ENCODE data around the gene ADARB2. TPM values are rescaled to one million over a fixed set of nuclear protein-coding genes. Genes with fewer than 3 reads are reported as not detected.
"Not testable (repeated sequence)": the region's sequence is repeated elsewhere in the genome, so short reads cannot be mapped to it uniquely, and the experiment has no call there.

The ADARB2 gene
- polyA plus RNA-seq, 4 donors = 0.40 to 1.5 (median 0.91) TPM

DNA sequence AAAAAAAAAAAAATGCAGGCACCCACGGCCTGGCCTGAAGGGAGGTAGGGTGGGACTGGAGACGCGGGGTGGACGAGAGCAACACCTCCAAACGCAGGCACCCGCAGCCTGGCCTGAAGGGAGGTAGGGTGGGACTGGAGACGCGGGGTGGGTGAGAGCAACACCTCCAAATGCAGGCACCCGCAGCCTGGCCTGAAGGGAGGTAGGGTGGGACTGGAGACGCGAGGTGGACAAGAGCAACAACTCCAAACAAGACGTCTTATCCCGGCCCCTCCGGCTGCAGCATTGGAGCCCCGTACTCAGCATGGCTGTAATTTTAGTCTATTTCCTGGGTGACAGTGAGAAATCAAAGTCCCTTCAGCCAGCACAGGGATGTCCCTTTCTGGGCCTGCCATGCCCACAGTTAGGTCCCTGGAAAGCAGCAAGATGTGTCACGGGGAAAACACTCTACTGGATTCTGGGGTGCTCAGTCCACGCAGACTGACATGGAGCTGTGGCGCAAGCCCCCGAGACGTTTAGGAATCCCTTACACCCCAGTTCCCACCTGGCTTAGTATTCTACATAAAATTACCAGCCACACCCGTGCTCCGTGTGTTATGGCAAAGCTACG, 561.3 kb downstream of the ADARB2 start:
- no peak for DNase-seq (ENCODE audit: low read depth in 4 of 4, low spot score in 3 of 4)

DNA sequence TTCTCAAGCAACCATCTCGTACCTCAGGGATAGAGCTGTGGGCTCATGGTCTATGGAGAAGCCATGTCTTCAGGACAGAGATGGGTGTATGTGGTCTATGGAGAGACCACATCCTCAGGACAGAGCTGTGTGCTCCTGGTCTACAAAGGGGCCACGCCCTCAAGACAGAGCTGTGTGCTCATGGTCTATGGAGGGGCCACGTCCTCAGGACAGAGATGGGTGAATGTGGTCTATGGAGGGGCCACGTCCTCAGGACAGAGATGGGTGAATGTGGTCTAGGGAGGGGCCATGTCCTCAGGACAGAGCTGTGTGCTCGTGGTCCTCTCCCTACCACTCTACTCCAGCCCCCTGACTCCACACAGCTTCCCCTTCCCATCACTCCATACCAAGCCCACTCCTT, 563.3 kb downstream of the ADARB2 start:
- DNase-seq (ENCODE audit: low read depth in 4 of 4, low spot score in 3 of 4) = no peak

DNA sequence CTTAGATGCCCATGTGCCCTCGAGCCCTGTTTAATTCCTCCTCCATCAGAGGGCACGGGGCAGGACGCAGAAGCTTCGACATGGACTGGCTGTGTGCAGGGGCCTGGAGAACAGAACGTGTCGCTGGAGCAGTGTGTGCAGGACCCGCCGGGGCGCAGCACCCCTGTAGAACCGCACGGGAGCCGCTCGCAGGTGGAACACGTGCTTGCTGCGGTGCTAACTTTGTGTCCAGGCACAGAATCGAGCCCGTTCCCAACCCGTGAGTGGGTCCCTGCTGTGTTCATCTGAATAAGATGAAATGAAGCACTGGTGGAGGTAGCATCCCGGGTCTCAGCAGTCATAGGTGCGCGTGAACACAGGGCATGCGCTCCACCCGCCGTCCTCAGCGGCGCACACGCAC, 564.2 kb downstream of the ADARB2 start:
- no peak for DNase-seq (ENCODE audit: low read depth in 4 of 4, low spot score in 3 of 4)

DNA sequence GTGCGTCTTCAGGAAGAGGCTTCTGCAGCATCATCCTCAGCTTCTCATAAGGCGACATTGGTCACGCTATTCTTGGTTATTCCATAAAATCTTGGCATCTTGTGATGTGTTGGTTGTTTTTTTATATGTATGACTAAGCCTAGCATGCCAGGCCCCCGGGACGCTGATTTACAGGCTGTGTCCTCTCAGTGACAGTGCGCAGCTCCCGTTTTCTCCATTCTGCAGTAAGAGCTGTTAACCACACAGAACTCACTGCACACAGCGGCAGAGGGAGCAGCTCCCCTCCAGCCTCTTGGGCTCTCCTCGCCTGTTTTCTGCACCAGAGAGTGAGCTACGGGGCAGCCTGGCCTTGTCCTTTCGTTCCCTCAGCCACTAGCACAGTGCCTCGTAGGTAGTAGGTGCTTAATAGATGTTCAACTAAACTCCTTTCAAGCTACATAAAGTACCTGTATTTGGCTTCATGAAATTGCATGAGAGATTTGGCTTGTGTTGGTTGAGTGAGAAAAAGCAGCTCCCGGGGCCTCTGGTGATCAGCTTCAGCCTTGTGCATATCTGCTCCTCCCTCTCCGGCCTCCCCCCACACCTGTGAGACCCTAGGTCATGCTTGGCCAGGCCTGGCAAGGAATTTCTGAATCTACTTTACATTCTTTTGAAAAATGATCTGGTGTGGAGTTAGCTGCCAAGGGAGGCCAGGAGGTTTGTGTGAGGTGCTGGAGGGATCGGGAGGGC, 564.9 kb downstream of the ADARB2 start:
- no peak for DNase-seq (ENCODE audit: low read depth in 4 of 4, low spot score in 3 of 4)

DNA sequence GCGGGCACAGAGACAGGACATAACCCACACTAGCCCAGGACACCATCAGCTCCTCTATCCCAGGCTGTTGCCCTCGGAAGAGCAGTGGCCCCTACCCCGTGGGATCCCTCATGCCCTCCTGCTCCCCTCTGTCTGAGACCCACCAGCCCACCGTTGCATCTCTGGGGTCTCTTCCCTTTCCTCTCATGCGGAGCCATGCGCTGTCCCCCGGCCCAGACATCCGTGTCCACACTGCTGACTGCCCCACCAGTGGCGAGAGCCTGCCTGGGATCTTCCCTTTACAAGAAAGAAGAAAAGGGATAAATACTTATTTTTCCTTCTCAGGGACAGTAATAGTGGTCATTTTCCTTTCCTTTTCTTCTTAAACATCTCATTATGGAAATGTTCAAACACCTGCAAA, 565.7 kb downstream of the ADARB2 start:
- no peak for DNase-seq (ENCODE audit: low read depth in 4 of 4, low spot score in 3 of 4)

DNA sequence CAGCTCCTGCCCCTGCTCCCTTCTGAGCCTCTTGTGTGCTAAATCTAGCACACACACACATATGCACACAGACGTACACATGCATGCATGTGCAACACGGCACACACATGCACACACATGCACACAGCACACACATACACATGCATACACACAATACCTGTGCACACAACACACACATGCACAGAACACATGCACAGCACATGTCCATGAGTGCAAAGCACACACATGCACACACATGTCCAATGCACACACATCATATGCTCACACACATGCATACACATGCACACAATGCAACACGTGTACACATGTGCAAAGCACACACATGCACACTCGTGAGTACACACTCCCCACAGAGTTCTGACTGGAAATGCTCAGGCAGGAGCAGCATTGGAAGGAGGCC, 566.1 kb downstream of the ADARB2 start:
- DNase-seq (ENCODE audit: low read depth in 4 of 4, low spot score in 3 of 4) = no peak

DNA sequence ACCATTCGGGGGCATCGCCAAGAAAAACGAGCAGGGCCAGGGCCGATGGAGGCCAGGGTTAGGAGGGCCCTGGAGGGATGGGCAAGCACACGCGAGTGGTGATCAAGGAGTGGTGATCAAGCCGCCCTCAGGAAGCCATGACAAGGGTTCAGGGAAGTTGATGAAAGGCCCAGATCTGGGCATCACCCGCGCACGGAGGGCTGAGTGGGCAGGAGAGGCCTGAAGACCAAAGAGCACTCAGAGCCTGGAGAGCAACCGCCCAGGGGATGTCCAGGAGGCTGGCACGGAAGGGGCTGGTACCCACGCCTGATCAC, 566.5 kb downstream of the ADARB2 start:
- no peak for DNase-seq (ENCODE audit: low read depth in 4 of 4, low spot score in 3 of 4)

DNA sequence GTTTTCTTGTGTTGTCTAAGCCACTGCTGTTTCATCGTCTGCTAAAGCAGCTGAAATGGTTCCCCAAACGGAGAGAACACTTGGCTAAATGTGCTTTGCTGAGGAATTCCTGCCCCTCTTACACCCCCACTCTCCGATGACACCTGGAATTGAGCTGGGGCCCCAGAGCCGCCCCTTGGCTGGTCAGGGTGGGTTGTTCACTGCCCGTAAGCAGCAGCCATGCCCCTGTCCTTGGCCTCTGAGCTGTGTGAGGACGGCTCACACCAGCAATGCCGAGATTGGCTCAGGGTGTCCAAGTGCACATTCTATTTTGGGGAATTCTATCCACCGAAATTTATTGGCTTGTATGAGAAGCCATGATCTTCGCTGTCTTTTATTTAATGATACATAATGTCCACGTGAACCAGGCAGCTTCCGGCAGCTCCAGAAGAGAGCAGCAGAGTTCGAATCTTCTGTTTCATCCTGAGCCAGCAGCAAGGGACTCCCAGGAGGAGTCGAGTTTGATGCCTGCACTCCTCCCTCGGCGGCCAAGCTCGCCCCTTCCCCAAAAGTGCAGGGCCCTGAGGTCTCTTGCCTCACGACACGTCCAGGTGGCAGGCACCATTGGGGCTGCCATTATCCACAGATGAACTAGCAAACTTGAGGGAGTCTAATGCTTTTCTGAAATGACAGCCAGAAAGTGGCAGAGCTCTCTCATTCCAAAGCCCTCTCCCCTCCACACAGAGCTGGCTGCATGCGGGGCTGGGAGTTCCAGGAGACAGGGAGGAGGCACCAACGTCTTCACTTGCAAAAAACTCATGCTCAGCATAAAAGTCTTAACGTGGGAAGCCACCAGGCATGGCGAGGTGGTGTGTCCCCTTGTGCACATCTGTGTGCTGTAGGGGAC, 567.1 kb downstream of the ADARB2 start:
- no peak for DNase-seq (ENCODE audit: low read depth in 4 of 4, low spot score in 3 of 4)

DNA sequence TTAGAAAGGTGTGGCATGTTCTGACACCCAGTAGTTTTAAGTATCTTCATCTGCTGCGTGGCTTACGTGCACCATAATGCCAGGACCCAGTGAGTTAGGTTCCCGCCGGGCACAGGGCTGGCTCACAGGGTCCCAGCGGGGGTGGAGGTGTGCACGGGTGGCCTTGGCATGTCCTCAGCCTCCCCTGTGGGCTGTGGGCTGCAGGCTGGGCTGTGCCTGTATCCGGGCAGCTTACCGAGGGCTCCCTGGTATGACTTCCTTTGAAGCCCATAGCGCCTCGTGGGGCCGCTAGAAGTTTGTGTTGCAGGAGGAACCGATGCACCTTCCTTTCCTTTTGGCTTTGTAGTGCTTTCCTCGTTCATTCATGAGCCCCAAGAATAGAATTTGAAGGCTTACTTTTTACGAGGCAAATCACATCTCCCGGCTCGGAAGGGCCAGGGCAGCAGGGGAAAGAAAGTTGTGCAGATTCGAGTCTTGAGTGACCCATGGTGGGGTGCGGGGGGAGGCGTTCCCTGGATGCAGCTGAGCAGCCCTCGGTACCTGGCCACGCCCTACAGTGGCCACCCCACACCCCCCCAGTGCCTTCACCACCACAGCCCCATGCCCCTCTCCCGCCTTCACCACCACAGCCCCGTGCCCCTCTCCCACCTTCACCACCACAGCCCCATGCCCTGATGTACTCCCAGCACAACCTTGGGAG, 568.0 kb downstream of the ADARB2 start:
- no peak for DNase-seq (ENCODE audit: low read depth in 4 of 4, low spot score in 3 of 4)

DNA sequence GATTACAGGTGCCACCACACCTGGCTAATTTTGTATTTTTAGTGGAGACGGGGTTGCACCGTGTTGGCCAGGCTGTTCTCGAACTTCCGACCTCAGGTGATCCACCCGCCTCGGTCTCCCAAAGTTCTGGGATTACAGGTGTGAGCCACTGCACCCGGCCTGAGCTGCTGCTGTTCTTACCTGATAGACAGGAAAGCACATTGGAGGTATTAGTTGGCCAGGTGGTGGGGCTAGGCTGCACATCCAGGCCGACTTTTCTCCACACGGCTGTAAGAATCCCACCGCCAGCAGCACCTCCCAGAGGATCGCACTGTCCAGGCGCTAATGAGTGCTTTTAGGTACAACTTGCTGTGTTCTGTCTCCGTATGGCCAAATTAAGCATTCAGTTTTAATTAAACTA, 568.6 kb downstream of the ADARB2 start:
- no peak for DNase-seq (ENCODE audit: low read depth in 4 of 4, low spot score in 3 of 4)

DNA sequence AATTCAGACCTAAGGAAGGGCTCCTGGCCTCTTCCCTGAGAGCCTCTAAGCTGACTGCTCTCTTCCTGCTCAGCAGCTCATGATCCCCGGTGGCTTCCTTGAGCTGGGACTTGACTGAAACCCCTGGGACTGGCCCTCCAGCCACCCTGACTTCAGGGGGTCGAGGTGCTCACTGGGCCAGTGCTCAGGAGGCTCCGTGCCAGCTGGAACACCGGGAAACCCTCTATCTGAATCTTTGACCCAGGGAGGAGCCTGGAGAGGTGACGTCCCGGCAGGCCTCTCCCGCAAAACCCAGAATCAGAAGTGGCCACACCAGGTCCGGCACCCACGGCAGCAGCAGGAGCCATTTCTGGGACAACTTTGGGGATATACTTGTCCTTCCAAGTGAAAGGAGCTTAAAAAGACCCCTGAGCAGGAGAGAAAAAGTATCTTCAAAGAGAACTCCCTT, 570.5 kb downstream of the ADARB2 start:
- DNase-seq (ENCODE audit: low read depth in 4 of 4, low spot score in 3 of 4) = no peak

DNA sequence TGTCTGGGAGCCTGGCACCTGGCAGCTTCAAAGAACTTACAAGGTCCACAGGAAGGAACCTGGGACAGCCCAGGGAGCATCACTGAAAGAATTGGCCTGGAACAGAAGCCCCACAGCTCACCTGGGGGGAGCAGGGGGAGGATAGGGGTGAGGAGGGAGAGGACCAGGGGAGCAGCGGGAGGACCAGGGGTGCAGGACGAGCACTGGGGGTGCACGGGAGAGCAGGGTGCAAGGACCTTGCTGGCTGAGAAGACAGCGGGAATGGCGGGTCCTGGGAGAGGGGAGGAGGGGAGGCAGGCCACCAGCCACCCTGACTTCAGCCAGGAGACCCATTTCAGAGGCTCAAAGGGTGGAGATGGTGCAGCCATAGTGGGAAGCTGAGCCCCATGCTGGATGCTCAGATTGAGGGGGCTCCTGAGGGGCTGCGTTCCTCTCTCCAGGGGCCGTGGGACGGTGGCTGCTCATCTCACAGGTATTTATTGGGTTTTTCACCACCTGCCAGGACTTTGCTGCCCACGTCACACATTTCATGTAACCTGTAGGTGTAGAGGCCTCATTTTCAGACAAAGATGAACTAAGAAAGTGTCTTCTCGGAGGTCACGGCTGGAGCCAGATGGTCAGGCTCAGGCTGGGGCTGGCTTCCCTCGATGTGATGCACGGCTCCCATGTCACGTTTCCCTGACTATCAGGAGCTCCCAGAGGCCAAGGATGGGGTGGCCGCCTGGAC, 571.1 kb downstream of the ADARB2 start:
- no peak for DNase-seq (ENCODE audit: low read depth in 4 of 4, low spot score in 3 of 4)

DNA sequence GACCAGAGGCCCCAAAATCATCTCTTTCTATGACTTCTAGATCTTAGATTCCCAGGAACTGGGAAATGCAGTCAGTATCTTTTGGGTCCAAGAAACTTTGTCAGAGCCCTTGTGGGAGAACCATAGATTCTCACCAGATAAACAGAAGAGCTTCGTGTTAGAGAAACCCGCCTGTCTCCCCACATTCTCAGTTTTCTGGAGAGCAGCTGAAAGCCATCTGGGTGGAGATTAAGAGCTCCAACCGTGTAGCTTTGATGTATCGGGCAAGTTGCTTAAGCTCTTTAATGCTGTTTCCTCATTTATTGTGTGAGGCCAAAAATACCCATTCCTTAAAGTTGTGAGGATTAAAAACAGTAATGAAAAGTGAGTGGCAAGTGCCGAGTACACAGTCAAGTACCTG, 573.5 kb downstream of the ADARB2 start:
- no peak for DNase-seq (ENCODE audit: low read depth in 4 of 4, low spot score in 3 of 4)

DNA sequence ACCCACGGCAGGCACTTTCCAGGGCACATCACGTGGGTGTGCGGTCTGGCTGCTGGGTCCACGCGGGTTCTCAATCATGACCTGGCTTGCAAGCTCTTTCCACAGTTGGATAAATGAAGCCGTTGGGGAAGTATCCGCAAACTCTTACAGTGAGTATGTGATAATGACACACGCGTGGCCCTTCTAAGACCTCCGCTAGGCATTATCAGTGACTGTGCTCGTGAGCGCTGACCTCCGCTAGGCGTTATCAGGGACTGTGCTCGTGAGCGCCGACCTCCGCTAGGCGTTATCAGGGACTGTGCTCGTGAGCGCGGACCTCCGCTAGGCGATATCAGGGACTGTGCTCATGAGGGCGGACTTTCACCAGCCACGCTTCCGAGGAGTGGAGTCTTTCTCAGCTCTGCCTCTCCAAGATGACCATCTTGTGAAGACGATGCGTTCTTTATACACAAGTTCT, 574.1 kb downstream of the ADARB2 start:
- no peak for DNase-seq (ENCODE audit: low read depth in 4 of 4, low spot score in 3 of 4)

DNA sequence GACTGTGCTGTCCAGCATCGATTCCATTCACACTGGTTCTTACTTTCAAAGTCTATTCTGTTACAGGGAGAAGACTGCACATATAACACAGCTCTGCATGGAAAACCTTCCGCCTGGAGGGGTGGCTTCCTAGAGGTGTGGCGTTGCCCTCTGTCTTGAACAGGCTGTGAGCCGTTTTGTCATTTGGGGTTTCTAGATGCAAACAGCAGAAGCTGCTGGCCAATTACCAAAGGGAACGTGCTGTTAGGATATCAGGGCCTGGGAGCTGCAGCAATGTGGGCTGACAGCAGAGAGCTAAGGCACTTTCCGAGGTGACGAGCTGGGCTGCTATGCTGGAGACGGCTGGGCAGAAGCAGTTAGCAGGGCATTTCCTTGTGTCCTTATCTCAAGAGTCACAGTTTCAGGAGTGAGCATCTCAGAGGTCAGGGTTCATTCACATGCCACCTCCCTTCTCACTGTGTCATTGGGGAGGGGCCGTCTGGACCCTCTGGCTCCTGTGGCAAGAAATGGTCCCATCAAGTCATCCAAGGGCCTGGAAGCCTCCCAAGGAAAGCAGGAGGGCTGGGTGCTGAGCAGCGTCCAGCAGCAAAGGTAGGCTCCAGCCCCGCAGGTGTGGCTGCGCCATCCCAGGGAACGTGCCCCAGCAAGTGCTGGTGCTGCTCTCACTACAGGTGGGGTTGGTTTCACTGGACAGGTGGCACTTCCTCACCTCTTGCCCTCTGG, 574.7 kb downstream of the ADARB2 start:
- no peak for DNase-seq (ENCODE audit: low read depth in 4 of 4, low spot score in 3 of 4)

DNA sequence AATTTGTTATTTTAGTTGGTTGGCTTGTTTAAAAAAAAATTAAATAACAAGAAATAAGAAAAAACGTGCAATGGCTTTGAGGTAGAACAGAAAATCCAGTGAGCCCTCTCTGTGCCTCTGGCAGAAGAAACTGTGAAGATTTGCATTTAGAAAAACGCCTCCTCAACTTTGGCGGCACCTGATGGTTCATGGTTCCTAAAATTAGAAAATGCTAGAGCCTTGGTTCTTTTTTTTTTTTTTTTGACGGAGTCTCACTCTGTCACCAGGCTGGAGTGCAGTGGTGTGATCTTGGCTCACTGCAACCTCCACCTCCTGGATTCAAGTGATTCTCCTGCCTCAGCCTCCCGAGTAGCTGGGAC, 576.0 kb downstream of the ADARB2 start:
- DNase-seq (ENCODE audit: low read depth in 4 of 4, low spot score in 3 of 4) = not testable (repeated sequence)

DNA sequence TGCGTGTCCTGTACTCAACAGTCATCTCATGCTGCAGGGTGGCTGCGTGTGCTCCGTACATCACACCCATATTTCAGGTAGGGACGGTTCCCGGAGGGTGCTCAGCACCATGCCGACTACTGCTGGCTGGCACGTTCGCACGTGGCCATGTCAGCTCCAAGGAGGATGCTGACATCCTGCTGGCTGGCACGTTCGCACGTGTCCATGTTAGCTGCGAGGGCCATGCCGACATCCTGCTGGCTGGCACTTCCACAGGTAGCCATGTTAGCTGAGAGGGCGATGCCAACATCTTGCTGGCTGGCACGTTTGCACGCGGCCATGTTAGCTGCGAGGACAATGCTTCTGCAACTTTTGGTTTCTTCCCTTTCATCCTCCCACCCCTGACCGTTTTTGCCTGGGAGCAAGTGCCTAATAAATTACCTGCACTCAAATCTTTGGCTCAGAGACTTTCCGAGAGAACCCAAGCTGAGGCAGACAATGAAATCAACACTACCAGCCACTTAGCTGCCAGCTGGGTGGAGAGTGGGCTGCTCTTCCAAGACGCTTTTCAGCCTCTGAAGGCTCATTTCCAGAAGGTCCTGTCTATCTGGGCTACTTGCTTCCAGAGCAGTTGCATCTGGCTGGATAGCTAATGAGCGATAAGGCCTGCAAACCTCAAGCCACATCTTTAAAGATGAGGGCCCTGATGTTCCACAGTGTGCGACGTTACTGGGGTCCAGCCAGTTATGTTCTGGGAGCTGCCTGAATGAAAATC, 576.6 kb downstream of the ADARB2 start:
- DNase-seq (ENCODE audit: low read depth in 4 of 4, low spot score in 3 of 4) = no peak

DNA sequence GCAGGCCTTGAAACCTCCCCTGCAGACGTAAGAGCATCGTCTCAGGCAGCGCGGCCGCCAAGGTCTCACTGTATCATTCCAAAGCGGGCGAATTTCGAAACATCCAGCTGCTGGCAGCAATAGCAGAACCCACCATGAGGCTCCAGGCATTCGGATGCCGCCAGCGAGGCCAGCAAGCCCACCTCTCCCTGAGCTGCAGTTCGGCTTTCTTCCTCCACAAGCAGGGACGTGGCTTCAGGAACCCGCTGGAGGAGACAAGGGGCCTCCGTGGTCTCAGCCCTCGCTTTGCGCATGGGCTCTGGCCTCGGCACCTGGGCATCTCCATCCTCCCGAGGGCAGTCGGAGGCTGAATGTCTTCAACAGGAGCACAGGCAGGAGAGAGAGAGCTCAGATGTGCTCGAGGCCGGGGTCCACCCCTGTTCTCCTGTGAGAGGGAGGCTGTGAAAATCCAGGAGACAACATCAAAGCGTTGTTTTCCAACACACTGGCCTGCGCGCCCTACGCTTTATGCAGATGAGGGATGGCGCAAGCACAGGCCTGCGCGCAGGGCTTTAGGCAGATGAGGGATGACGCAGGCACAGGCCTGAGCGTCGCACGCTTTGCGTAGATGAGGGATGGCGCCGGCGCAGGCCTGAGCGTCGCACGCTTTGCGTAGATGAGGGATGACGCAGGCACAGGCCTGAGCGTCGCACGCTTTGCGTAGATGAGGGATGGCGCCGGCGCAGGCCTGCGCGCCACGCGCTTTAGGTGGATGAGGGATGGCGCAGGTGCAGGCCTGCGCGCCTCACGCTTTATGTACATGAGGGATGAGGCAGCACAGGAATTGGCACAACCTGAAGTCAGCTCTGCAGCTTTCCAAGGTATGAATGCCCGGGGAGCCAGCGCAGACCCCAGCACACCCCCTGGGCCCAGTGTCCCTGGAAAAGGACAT, 577.9 kb downstream of the ADARB2 start:
- DNase-seq (ENCODE audit: low read depth in 4 of 4, low spot score in 3 of 4) = no peak

Data from left renal pelvis (tissue), 4 donors.